ENCODE data around the gene CLCF1.

DNA sequence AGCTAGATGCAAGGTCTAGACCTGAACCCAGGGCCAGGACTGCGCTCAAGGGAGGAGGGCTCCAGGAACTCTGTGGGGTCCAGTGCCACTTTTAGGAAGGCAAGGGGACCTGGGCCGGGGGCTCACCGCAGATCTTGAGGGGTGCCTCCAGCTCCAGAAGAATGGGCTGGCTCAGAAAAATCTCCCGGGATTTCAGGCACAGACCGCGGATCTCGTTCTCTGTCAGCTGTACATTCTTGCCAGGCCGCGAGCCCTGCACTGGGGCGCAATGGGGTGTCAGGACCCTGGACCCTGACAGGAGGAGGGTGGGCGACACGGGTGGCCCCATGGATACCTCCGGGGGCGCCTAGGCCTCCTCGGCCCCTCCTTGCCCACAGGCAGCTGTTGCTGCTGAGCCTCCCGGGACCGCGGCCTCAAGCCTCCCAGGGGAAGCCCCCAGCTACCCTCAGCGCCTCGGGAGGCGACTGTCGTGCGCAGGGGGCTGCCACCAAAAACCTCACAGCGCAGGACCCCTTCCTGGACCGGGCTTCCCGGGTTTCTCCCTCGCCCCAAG is 27.6 kb upstream of the CLCF1 start:
- TF ChIP-seq, protein P1, sequence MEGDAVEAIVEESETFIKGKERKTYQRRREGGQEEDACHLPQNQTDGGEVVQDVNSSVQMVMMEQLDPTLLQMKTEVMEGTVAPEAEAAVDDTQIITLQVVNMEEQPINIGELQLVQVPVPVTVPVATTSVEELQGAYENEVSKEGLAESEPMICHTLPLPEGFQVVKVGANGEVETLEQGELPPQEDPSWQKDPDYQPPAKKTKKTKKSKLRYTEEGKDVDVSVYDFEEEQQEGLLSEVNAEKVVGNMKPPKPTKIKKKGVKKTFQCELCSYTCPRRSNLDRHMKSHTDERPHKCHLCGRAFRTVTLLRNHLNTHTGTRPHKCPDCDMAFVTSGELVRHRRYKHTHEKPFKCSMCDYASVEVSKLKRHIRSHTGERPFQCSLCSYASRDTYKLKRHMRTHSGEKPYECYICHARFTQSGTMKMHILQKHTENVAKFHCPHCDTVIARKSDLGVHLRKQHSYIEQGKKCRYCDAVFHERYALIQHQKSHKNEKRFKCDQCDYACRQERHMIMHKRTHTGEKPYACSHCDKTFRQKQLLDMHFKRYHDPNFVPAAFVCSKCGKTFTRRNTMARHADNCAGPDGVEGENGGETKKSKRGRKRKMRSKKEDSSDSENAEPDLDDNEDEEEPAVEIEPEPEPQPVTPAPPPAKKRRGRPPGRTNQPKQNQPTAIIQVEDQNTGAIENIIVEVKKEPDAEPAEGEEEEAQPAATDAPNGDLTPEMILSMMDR (conservative IDR thresholded peaks at IDR 0.05; ENCODE audit: low read length), result no peak
- TF ChIP-seq EZH2phosphoT487 (IDR thresholded peaks at IDR 0.05; ENCODE audit: borderline replicate concordance), result no peak
